ENCODE data around the gene MSL1. TPM values are rescaled to one million over a fixed set of nuclear protein-coding genes. Genes with fewer than 3 reads are reported as not detected.

The MSL1 gene
- total and polyA plus RNA-seq, 2 of the 13 experiments (the other 11 are each of a cell fraction or from before 2014, with no cell fraction given): 63.8 to 88.5 TPM

GRCh38 chr17:40113110-40113906, 8.5 kb upstream of the MSL1 start (continued):
- TF ChIP-seq, protein P1, sequence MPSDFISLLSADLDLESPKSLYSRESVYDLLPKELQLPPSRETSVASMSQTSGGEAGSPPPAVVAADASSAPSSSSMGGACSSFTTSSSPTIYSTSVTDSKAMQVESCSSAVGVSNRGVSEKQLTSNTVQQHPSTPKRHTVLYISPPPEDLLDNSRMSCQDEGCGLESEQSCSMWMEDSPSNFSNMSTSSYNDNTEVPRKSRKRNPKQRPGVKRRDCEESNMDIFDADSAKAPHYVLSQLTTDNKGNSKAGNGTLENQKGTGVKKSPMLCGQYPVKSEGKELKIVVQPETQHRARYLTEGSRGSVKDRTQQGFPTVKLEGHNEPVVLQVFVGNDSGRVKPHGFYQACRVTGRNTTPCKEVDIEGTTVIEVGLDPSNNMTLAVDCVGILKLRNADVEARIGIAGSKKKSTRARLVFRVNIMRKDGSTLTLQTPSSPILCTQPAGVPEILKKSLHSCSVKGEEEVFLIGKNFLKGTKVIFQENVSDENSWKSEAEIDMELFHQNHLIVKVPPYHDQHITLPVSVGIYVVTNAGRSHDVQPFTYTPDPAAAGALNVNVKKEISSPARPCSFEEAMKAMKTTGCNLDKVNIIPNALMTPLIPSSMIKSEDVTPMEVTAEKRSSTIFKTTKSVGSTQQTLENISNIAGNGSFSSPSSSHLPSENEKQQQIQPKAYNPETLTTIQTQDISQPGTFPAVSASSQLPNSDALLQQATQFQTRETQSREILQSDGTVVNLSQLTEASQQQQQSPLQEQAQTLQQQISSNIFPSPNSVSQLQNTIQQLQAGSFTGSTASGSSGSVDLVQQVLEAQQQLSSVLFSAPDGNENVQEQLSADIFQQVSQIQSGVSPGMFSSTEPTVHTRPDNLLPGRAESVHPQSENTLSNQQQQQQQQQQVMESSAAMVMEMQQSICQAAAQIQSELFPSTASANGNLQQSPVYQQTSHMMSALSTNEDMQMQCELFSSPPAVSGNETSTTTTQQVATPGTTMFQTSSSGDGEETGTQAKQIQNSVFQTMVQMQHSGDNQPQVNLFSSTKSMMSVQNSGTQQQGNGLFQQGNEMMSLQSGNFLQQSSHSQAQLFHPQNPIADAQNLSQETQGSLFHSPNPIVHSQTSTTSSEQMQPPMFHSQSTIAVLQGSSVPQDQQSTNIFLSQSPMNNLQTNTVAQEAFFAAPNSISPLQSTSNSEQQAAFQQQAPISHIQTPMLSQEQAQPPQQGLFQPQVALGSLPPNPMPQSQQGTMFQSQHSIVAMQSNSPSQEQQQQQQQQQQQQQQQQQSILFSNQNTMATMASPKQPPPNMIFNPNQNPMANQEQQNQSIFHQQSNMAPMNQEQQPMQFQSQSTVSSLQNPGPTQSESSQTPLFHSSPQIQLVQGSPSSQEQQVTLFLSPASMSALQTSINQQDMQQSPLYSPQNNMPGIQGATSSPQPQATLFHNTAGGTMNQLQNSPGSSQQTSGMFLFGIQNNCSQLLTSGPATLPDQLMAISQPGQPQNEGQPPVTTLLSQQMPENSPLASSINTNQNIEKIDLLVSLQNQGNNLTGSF (CRISPR knock-in tag; IDR thresholded peaks at IDR 0.05): no peak
- TF ChIP-seq DDIT3 (CRISPR knock-in tag; IDR thresholded peaks at IDR 0.05) (no peak), GTF3A (CRISPR knock-in tag; conservative IDR thresholded peaks at IDR 0.05) (no peak; the same call in 1 of the 2 replicates), ZNF18 (CRISPR knock-in tag; IDR thresholded peaks at IDR 0.05; ENCODE audit: insufficient replicate concordance) (no peak), ZBTB33 (CRISPR knock-in tag; IDR thresholded peaks at IDR 0.05) (peak; percentile 65; the same call in 1 of the 2 replicates), RBM39 (IDR thresholded peaks at IDR 0.05; ENCODE audit: low read depth, low read length, poor library complexity, severe bottlenecking) (peak; percentile 71), CBFB (CRISPR knock-in tag; IDR thresholded peaks at IDR 0.05) (peak; percentile 41; the same call in 1 of the 2 replicates), TSC22D2 (CRISPR knock-in tag; IDR thresholded peaks at IDR 0.05; ENCODE audit: borderline replicate concordance) (peak; percentile 67; the same call in 1 of the 2 replicates), ZNF567 (CRISPR knock-in tag; IDR thresholded peaks at IDR 0.05; ENCODE audit: borderline replicate concordance) (no peak), ZC3H13 (CRISPR knock-in tag; IDR thresholded peaks at IDR 0.05) (peak; percentile 73; the same call in 1 of the 2 replicates), JARID2 (CRISPR knock-in tag; IDR thresholded peaks at IDR 0.05; ENCODE audit: insufficient replicate concordance) (peak; percentile 27), ZMYM4 (CRISPR knock-in tag; IDR thresholded peaks at IDR 0.05) (peak; percentile 91), CHD2 (IDR thresholded peaks at IDR 0.05; ENCODE audit: low read depth, low read length) (peak; percentile 80), AKAP8 (CRISPR knock-in tag; IDR thresholded peaks at IDR 0.05) (peak; percentile 68; the same call in 1 of the 2 replicates)
- TF ChIP-seq, protein P2, sequence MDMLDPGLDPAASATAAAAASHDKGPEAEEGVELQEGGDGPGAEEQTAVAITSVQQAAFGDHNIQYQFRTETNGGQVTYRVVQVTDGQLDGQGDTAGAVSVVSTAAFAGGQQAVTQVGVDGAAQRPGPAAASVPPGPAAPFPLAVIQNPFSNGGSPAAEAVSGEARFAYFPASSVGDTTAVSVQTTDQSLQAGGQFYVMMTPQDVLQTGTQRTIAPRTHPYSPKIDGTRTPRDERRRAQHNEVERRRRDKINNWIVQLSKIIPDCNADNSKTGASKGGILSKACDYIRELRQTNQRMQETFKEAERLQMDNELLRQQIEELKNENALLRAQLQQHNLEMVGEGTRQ (IDR thresholded peaks at IDR 0.05; ENCODE audit: low read depth, low read length): peak; percentile 93
- TF ChIP-seq, protein P2 (CRISPR knock-in tag; IDR thresholded peaks at IDR 0.05; ENCODE audit: borderline replicate concordance): peak; percentile 98; the same call in 1 of the 2 replicates
